NCI-H2081 (cell line): Measurements from ENCODE around the gene PTPRN2.
A peak's percentile ranks its signal among the peaks of the same experiment; 100 is the strongest.

ENCODE experiments used
- DNase-seq, 2 experiments: peaks; one replicate each; lab custom pipeline; 2025; lab: John Stamatoyannopoulos, UW

The PTPRN2 gene

DNA sequence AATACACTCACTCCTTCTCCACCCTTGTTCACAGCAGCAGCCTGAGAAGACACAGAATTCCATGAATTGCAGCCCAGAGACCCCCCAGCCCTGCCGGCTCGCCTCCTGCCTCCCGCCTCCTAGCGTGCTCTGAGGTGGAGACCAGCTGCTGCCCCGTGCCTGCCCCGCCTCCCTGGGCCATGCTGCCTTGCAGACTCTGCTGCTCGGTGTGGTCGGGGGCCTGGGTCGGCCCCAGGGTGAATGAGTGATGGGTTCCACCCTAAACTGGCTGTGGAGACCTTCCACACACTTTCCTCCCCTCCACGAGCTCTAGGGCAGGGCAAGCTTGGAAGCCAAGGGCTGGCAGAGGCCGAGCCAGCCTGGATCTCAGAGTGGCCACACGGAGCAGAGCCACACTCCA lies 771.5 kb downstream of the PTPRN2 start:
- DNase-seq, result no peak

DNA sequence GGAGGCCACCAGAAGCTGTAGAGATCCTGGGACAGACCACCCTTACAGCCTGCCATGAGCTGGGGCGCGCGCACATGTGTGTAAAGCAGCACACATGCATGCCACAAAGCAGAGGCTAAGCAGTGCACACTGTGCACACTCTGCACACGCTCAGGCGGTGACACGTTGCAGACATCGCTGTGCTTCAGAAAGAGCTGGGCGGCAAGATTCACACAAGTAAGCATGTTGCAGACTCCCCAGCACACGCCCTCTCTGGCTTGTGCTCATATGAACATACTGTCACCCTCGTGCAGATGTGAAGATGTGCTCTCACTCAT lies 772.0 kb downstream of the PTPRN2 start:
- DNase-seq, result no peak

DNA sequence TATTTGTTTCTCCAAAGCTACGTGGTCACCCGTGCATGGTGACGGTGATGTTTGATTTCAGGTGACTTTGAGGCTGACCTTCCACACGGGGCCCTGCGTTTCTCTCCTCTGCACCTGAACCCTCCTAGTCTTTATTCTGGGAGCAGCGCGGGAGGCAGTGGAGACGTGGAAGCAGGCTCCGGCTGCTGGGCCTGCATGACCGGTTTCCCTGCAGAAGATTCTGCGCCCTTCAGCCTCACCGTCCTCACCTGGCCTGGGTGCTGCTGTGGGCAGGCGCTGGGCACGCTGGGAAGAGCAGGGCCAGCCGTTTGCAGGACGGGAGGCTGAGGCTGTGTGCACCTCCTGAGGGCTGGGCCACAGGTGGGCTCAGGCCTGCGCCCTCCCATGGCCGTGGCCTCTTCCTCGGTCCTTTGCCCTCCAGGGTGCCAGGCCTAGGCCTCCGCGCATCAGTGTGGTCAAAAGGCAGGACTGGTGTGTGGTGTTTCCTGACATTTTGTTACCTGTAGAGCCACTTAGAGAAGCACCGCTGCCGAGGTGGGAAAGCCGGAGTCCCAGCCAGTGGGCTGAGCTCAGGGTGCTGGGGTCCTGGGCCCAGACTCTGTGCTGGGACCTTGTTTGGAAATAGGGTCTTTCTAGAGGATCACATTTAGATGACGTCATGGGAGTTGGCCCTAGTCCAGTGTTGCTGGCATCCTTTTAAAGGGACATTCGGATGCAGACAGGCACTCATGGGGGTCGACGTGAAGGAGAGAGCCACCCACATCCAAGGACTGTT lies 772.5 kb downstream of the PTPRN2 start:
- DNase-seq, result no peak

DNA sequence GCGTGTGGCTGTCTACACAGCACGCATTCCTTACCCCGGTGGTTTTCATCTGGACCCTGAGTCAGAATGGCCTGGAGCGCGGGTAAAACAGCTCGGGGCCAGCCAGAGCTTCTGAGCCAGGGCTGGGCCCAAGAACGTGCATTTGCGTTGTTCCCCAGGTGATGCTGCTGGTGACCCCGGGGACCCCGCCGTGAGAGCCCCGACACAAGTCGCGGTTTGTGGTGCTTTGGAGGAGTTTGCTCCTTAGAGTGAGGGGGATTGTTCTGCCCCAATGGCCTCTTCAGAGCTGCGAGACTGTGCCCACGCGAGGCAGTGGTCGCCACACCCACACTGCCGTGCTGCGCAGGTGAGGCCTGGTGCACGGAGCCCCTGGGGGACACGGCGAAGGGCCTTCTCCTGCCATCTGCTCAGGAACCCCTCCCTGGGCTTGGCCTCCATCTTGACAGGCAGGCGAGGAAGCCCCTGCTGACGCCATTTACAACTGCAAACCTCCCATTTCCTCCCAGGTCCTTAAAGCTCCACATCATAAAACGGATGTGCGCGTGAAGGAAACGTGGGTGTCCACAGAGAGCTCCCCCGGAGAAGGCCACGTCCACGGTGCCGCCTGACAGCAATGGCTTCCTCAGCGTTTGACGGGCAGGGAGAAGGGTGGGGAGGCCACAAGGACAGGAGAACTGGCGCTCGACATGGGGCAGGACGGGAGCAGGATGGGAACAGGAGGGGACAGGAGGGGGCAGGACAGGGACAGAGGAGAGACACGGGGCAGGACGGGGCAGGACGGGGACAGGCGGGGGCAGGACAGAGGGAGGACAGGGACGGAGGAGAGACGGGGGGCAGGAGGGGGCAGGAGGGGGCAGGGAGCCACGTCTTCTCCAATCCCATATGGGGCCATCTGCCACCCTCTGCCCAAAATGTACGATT lies 773.6 kb downstream of the PTPRN2 start:
- no peak for DNase-seq

DNA sequence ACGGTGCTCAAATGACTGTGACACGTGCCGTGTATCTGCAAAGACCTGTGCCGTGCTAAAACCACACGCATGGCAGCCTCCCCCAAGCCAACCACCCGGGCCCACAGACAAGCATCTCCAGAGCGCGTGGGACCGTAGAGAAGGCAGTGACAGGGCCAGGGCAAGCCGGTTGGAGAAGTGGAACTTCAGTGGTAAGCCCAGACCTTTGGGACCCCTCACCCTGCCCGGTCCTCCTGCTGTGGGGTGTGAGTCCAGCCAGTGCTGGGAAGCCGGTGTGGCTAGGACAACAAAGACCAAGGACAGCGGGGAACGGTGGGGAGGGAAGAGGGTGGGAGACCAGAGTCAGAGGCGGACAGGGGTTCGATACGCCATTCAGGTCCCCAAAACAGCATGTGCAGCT lies 774.6 kb downstream of the PTPRN2 start:
- DNase-seq, result no peak

DNA sequence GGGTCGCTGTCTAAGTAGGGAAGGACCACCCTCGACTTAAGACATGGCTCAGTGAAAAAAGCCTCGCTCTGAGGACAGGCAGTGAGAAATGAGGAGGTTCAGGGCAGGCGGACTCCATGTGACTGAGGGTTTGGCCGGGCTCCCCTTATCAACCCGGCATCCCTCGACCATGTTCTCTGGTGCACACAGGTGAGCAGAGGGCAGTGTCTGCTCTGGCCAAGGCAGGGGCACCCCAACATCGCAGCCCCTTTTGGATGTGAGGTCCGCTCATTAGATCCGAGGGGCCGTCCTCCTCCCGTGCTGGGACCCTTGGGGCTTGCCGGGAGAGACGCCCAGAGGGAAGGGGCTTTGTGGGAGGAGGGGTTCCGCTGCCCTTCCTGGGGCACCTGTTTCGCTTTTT lies 775.7 kb downstream of the PTPRN2 start:
- no peak for DNase-seq

DNA sequence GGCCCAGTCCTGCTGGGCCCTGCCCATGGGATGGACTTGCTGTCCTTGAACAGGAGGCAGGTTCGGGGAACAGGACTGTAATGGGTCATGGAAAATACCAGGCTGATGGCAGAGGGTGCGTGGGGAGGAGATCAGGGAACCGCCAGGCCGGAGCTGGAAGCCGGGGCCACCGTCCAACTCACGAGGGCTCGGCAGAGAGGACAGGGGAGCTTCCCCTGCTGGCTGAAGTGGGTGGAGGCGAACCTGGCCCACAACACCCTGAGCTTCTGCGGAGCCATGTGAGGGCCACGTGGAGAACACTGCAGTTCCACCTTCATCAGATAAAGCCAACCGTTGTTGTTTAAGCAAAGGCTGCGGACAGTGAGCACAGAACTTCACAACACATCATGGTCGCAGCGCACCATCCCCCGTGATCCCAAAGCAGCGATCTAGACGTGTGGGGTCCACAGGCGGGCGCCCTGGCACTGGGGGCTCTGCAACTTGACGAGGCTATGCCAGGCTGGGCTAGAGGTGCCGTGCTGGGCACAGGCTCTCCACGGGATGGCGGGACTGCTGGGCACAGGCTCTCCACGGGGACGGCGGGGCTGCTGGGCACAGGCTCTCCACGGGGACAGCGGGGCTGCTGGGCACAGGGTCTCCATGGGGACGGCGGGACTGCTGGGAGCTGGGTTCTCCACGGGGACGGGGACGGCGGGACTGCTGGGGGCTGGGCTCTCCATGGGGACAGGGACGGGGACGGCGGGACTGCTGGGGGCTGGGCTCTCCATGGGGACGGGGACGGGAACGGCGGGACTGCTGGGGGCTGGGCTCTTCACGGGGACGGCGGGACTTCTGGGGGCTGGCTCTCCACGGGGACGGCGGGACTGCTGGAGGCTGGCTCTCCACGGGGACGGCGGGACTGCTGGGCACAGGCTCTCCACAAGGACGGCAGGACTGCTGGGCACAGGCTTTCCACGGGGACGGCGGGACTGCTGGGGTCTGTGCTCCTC lies 777.5 kb downstream of the PTPRN2 start:
- DNase-seq, result no peak

DNA sequence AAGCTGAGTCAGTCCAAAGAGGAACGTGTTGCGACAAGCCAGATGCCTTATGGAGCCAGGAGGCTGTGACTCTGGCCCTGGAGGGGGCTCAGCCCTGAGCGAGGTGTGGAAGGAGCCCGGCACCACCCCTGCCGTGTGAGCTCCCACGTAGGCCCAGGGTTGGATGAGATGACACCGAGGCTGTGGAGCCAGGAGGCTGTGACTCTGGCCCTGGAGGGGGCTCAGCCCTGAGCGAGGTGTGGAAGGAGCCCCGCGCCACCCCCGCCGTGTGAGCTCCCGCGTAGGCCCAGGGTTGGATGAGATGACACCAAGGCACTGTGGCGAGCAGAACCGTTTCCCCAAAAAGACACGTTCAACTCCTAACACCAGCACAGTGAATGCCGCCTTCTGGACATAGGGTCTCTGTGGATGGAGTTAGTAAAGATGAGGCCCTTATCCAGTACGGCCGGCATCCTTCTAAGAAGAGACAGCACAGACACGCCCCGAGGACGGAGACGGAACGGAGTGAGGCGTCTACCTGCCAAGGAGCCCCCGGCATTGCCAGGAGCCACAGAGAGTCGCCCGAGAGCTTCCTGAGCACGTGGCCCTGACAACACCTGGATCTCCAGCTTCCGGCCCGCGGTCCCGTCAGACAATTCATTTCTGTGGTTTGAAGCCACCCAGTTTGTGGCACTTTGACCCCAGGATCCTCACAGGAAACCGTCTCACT lies 778.3 kb downstream of the PTPRN2 start:
- DNase-seq, result no peak

DNA sequence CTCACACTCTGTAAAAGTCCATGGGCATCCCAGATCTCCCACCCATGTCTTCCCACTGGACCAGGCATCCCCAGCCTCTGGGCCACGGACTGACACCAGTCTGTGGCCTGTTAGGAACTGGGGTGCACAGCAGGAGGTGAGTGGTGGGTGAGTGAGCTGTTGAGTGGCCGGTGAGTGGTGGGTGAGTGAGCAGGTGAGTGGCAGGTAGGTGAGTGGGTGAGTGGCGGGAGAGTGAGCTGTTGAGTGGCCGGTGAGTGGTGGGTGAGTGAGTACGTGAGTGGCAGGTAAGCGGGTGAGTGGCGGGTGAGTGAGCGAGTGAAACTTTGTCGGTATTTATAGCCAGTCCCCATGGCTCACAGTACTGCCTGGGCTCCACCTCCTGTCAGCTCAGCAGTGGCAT lies 779.6 kb downstream of the PTPRN2 start:
- DNase-seq, result no peak

DNA sequence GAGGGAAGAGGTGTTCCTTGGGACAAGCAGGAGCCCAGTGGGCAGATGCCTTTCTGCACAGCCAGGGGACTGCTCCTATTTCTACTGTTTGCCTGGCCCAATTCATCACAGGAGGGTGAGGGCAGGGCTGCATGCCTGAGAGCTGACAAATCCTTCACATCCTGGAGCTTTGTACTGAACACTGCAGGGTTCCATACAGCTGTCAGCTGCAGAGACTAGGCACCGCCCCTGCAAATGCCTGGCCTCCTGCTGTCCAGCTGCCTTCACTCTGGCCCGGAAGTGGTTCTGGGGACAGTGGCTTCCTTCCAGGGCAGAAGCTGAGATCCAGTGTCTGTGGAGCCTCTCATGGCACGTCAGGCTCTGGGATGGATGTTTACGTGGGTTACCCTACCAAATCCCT lies 780.1 kb downstream of the PTPRN2 start:
- DNase-seq, result no peak

DNA sequence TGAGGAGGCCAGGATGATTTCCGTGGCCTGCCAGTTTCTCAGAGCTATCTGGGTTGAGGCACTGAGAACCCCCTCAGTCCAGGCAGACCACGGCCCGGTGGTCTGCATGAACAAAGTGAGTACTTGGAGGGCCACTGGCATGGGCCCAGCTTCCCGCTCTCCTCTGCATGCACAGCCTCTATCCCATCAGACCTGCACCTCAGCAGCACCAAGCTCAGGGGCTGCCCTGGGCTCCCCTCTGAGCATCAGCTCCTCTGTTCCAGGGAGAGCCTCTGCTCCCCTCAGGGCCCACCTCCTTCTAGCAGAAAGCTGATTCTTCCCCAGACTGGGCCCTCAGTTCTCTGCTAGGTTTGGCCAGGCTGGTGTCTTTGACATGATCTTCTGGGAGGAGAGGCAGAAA lies 780.9 kb downstream of the PTPRN2 start:
- no peak for DNase-seq

DNA sequence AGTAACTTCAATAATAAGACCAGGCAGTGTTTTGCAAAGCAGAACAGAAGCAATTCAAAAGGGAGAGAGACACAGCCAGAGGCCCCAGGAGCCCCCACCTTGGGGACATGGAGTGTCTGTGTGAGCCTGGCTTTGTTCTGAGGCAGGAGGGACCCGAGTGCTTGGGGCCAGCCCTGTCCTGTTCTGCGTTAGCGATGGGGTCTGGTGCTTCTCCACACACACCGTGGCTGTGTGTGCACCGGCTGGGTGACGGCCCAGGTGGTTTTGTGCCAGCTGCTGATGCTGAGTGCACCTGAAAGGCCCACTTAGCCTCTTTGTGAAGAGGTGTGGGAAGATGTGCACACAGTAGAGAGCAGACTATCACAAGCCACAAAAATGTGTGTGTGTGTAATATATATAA lies 781.9 kb downstream of the PTPRN2 start:
- DNase-seq, result peak in 1 of 2 experiments; percentile 9

DNA sequence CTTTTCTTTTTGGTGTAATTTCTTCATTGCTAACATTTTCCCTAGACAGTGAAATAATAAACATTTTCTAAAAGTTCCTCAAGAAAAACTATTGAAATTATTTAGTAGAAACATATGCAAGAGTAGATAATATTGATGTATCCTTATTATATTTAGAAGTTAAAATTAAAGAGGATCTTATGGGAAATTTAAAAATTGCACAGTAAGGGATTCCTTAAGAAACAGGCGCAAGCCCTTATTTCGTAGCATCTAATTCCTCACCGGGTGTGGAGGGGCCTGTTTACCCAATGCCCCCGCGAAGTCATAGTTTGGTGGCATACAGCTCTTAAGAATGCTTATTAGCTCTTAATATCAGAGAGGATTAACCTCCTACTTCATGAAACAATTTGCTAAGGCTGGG lies 783.7 kb downstream of the PTPRN2 start:
- DNase-seq, result no peak

DNA sequence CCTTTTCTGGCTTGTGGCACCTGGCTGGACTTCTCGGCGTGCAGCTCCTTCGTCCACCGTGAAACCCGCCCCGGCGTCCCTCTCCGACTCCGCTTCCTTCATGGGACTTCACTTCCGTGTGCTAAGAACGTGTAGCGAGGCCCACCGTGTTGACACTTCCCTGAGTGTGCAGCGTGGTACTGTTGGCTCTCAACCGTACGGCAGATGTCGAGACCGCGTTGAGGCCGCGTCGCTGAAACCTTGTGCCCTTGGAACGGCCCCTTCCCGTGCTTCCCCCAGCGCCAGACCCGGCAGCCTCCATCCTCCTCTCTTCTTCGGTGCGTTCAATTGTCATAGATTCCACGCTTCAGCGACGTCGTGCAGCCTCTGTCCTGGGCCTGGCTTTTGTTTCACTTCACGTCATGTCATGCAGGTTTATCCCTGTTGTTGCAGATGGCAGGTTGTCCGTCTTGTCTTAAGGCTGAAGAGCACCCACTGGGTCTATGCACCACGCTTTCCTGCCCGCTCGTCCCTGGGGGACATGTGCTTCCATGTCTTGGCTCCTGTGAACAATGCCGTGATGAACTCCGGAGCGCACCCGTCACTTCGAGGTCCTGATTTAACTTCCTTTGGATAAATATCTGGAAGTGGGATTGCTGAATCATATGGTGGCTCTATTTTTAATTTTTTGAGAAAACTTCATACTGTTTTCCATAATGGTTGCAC lies 785.5 kb downstream of the PTPRN2 start:
- DNase-seq, result no peak

DNA sequence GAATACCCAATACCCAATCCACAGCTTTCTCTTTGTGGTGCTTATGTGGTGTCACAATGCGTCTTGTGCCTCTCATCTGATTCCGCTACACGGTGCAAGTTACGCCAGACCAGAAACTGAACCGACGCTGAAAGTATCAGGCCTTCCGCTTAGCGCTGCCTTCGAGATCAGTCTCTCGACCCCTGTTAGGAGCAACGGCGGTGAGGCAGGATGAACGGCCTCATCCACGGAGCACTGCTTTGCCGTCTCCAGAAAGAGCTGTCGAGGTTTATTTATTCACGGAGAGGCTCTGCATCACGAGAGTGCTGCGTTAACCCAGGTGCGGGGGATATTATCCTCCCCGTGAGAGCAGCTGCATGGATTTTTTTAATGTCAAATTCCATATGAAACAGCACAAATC lies 786.5 kb downstream of the PTPRN2 start:
- no peak for DNase-seq

DNA sequence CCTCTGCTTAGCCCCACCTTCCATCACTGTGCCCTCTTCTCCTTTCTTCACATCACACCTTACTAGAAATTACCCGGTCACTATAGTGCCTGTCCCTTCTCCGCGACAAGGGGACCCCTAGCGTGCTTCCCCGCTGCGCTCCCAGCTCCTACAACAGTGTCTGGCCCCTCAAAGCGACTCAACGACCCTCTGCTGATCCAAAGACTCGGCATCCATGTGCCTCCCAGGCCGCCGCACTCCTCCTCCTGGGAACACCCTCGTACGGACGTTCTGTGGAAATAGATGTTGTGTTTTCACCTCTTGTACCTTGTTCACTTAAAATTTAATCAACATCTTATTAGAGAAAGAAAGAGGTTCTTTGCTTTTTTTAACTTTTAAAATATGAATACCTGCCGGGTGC lies 787.3 kb downstream of the PTPRN2 start:
- DNase-seq, result no peak

DNA sequence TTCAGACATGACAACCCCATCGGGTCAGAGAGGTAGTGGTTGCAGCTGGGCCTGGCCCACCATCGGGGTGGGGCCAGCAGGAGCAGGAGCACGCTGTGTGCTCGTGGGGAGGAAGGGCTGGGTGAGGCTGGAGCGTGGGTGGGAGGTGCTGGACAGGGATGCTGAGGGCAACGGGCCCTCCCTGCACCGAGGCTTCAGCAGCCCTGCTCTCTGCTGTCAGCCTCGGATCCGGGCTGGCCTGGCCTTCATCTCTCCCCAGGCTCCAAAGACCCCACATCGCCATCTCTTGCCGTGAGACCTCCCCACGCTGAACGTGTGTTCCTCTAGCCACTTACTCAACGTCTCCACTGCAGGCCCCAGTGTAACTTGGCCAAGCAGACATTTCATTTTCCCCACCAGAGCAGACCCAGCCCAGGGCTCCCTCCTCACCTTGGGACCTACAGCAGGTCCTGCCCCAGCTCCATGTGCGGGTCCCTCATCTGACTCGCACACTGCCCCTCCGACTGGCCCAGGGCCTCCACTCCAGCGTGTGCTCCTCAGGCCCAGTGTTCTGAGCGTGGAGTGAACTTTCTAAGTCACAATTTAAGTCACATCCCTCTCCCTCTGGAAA lies 788.4 kb downstream of the PTPRN2 start:
- DNase-seq, result no peak

DNA sequence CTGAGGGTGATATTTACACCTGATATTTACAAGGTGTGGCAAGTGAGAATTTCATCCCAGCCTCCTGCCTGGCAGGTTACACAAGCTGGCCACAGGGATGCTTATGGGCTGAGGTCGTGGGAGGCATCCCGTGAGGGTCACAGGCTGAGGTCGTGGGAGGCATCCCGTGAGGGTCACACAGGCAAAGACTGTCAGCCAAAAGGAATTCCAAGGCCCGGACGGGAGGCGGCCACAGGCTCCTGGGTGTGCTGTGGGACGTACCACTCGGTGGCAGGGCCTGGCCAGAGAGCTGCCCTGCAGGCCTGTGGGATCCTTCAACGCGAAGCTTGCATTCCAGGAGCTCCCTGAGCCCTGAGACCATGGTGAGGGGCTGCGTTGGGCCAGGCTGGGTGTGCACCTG lies 790.3 kb downstream of the PTPRN2 start:
- DNase-seq, result no peak

DNA sequence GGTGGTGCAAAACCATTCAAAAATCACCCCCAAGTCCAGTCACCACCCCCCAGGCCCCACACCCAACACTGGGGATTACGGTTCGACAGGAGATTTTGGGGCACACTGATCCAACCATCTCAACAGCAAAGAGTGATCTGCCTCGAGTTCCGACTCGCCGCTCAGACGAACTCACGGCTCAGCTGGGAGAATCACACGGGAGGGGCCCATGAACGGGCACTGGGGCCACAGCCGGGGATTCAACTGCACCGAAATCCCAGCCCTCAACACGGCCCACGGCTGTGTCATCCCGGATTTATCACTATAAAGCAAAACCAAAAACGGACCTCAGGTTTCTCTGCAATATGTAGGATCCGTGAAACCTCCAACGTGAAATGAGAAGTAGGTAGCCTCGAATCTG lies 790.8 kb downstream of the PTPRN2 start:
- DNase-seq, result no peak

DNA sequence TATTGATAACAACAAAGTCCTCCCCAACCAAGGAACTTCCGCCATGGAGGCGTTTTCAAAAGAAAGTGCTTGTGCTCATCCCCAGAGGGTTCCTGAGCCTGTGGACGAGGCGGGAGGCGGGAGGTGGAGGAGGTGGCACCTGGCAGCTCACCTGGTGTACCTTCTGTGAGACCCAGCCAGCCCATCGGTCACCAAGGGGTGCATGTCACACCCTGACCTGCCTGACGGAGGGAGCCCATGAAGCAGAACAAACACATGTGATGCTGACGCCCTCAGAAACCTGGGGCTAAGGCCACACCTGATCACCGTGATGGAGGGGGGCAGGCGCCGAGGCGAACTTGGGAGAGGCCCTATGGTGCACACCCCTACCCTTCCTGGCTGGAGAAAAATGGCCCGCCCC lies 792.0 kb downstream of the PTPRN2 start:
- no peak for DNase-seq

DNA sequence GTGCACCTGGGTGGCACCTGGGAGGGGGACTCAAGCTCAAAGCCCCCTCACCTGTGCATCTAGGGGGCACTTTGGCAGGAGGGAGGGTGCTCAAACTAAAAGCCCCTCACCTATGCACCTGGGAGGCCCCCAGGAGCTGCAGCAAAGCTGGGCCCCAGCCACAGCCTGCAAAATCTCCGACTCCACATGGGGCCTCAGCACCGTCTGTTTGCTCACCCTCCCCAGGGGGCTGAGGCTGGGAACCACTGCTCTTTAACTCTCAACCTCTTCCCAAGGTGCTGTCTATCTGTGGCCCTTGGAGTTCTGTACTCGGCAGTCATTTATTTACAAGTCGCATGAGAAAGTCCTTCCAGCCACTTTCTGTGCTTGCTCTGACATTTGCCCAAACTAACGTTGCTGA lies 792.4 kb downstream of the PTPRN2 start:
- DNase-seq, result no peak
